Activated CD4-positive, alpha-beta T cell treated with anti-CD3 and anti-CD28 coated beads, Interleukin-2, Interleukin-4, amounts not matched to agents 100 ng/mL and 50 ng/mL, durations not matched to agents 16 hours and 8 hours (primary cell): ENCODE measurements around the gene APH1B.

Source experiments
- DNase-seq: peaks from one replicate; pipeline ENCODE4 v3.0.0-alpha.2; 2020; ENCODE audit warnings: low spot score

The APH1B gene

DNA sequence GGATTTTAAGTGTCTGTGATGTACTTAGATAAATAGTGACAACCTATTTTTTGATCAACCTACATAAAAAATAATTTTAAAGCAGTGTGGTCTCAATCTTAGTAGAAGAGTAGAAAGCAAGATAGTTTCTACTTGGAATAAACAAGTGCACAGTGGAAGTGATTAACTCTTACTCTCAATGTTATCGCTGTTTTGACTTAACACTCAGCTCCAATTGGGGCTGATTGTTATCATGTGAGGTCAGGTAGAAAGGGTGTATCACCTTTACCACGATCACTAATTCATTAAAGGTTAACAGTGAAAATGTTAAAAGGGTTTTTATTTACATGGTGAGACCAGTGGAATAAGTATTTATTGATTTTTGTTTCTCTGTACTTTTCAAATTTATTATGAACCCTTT lies 22.4 kb upstream of the APH1B start:
- DNase-seq, result no peak

DNA sequence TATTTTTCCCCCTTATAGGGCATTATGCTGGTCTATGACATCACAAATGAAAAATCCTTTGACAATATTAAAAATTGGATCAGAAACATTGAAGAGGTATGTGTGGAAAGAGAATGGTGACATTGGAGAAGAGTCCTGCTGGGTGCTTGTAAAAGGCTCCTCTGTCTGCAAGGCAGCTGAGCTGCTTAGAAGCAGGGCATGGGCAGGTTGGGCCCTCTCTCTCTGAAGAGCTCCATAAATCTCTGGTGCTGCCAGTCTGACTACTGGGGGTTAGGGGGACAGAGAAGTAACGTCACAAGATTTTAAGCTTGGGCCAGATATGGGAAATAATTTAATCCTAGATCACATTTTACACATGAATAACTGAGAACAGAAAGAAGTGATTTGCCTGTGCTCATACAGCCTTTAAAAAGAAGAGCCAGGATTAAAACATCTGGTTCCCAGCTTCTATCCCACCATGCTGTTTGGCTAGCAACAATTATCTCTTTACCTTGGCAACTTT lies 21.9 kb upstream of the APH1B start:
- DNase-seq, result no peak

DNA sequence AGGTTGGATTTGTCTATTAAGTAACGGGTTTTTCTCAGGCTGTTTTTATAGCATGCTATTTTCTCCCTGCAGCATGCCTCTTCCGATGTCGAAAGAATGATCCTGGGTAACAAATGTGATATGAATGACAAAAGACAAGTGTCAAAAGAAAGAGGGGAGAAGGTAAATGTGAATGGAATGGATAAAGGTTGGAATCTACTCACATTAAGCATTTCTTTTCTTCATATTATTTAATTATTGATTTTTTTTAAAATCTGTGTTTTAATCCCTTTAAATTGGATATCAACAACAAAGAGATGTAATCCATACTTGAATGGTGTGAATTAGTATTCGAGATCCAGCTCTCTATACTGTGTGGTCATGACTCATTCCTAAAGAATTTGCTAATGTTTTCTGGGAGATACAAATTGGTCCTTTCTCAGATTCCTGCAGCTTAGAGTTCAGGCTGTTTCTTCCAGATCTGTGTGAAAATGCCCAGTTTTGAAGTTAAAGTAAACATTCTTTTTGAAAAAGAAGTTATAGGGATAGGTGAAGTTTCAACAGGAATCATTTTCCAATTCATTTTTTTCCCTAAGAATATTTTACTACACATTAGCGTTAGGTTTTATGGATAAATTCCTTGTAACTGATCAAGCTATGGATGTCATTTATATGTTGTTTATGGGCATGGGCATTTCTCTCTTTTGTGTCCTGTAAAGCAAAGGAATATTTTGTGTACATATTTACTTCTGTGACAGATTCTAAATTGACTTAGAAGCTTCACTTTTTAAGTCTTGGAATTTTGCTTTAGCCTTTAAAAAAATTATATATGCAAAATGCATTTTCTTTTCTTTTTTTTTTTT lies 20.8 kb upstream of the APH1B start:
- DNase-seq, result no peak

DNA sequence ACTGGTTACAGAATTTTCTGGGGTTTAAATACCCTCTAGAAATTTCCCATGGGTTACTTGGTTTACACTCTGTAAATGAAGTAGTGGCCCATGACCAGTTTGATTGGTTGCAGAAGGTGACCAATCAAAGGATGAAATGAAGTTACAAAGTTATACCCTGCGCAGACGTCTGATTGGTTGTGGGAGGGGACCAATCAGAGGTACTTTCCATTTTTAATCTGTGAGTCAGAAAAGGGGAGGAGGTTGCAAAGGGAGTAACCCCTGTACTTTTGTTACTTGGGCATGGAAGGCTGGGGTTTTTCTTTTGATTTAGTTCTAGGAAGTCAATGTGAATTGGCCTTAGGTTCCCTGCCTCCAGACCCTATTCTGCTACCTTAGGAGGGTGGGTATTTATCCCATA lies 18.7 kb upstream of the APH1B start:
- DNase-seq, result no peak

DNA sequence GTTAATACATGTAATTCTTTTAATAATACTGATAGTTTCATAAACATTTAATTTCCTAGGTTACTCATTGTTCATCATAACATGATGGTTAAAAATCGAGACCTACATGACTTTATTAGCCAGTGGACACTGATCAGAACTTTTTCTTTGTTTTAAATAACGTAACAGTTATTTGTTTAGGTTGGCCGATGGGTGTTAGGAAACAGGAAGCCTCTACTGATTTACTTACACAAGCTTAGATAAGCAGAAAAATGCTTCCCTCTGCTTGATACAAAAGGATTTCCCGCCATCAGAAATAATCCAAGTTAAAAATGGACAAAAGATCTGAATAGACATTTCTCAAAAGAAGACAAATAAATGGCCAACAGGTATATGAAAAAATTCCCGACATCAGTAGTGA lies 16.6 kb upstream of the APH1B start:
- no peak for DNase-seq

DNA sequence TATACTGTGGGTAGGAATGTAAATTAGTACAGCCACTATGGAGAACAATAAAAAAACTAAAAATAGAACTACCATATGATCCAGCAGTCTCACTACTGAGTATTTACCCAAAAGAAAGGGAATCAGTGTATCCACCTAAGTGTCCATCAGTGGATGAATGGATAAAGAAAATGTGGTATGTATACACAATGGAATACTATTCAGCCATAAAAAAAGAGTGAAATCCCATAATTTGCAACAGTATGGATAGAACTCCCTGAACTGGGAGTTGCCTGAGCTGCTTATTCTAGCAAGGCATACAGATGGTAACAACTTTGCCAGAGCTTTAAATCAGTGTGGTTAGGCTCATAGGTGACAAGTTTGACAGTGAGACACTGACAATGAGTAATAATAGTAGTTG lies 16.1 kb upstream of the APH1B start:
- no peak for DNase-seq

DNA sequence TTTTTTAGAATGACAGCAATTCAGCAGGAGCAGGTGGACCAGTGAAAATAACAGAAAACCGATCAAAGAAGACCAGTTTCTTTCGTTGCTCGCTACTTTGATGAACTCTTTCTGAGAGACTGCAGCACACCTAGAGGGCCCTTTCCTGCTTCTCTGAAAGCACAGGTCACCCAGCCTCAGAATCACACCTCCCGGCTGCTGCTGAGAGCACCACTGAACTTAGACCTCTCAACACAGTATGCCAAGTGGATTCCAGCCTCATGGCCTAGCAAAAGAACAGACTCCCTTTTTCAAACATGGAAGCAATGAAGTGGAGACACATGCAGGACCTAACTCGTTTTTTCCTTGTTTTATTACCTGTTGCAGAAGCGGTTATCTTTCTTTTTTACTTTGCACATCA lies 13.9 kb upstream of the APH1B start:
- no peak for DNase-seq

DNA sequence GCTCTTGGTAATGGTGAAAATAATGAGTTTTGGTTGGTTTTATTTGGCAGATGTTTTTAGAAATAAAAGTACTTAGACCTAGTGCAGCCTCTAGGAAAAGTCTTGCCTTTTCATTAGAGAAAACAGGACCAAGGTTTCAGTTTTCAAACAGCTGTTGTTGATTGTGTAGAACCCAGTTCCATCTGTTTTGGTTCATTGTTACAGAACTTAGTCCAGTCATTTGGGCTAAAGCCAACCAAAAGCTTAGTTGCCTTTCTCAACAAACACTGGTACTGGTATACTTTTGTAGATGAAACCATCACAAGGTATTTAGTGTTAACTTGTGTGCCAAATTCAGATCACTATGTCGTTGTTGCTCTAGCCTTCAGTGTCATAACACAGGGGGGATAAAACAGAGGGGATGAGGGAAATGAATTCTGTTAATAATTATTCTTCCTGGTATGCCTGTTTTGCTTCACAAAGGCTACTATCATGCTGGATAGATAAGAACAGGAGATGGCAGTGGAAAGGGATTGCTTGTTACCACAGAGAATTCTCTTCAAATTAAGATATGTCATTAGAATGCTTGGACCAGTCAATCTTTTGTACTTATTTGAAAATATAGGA lies 12.6 kb upstream of the APH1B start:
- DNase-seq, result no peak

DNA sequence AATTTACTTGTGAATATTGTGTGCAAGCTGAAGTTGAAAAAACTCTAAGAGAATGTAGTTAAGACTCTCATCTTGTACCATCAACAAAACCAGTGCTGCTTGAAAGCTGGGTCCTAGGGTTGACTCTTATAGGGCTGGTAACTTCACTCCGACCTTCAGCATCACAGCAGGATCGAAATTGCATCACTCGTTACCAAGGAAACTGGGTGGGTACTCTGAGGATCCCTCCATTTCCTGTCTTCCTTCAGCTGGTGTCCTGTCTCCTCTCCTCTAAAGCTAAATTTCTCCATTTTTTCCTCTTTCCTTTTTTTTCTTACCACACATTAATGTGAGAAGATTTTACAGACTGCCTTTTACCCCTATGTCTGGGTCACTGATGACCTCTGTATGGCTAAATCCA lies 3.0 kb upstream of the APH1B start:
- no peak for DNase-seq

DNA sequence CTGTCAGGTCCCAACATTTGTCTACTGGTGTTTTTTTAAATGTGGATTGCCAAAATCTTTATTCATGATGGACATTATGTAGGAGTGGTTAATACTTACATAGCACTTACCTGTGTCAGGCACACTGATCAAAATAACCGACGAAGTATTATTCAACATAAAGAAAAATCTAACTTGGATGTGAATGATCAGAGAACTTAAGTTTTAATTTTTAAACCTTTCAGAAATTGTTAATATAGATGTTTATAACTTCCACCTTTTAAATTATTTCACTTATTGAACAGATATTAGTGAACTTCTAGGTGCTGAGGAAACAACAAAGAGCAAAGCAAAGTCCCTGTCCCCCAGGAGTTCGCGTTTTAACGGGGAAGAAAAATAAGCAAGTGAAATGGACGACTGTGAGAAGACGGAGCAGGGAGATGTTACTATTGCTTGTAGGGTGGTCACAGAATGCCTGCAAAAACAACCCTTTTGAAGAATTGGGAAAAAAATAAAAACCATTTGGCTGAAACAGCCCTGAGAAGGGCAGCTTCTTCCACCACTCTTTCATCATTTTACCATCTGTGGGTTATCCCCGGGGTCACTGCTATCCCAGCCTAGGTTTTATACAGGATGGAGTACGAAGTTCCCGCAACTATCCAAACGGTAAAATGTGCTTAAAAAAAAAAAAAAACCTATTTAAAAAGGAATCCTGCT lies 915 bp upstream of the APH1B start:
- DNase-seq, result no peak

DNA sequence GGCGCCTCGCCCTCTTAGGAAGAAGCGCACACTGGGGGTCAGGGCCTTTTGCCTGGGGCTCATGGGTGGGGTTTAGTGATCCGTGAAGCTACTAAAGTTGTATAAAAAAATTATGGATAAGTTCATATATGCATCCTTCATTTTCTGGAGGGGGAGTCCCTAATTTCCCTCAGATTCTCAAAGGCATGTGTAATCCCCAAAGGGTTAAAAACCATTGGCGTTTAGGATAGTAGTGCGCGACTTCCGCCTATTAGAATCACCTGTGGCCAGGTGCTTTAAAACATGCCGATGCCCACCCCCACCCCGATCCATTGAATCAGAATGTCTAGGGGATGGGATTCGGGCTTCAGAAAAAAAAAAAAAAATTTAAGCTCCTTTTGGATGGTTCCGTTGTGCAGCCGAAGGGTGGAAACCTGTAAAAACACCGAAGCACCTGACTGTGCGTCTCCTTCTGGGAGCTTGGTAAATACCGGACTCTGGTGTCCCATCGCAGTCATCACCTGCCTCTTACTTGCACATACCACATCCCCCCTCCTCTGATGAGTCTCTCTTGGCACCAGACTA lies 570 bp downstream of the APH1B start:
- DNase-seq, result no peak

DNA sequence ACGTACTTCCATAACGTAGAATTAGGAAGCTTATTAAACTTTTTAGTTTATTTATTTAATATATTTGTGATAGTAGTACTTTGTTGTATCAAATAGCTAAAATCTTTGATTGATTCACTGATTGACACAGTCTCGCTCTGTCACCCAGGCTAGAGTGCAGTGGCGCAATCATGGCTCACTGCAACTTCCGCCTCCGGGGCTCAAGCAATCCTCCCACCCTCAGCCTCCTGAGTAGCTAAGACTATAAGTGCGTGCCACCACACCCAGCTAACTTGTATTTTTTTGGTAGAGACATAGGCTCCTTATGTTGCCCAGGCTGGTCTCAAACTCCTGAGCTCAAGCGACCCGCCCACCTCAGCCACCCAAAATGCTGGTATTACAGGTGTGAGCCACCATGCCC lies 5.7 kb downstream of the APH1B start:
- no peak for DNase-seq

DNA sequence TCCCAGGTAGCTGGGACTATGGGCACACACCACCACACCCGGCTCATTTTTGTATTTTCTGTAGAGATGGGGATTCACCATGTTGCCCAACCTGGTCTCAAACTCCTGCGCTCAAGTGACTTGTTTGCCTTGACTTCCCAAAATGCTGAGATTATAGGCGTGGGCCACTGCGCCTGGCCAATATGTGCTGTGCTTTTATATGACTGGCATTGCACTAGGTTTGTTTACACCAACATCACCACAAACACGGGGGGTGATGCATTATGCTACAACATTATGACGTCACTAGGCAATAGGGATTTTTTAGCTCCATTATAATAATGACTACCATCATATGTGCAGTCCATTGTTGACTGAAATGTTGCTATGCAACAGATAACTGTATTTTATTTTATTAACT lies 6.9 kb downstream of the APH1B start:
- DNase-seq, result no peak

DNA sequence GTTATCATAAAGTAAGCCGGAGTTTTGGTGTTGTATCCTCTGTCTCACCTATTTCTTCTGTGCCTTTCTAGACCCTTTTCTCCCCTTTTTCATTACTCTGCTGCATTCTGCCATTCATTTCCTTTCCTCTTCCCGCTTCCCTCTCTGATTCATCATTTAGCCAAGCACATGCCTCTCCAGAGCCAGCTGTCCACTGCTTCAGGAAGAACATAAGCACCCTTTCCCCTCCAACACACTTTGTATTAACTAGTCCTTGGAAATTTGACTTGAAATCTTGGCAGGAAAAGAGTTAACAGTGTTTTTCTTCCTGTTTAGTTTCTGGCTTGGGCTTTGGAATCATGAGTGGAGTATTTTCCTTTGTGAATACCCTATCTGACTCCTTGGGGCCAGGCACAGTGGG lies 9.7 kb downstream of the APH1B start:
- DNase-seq, result no peak

DNA sequence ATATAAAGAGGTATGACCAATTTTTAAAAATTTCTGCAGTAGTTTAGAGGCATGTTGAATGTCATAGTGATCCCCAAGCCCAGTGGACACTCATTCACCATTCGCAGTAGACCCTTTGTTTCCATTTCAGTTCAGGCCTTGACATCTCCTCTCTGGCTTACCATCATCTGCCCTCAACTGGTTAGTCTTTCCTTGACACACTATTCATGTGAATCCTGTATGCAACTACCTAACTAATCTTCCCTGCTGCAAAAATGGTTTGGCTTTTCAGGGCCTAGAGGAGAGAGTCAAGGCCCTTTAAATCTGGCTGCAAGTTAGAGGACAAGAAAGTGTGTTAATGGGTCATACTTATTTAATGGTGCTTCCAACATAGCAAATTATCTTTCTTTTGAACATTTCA lies 10.9 kb downstream of the APH1B start:
- DNase-seq, result no peak

DNA sequence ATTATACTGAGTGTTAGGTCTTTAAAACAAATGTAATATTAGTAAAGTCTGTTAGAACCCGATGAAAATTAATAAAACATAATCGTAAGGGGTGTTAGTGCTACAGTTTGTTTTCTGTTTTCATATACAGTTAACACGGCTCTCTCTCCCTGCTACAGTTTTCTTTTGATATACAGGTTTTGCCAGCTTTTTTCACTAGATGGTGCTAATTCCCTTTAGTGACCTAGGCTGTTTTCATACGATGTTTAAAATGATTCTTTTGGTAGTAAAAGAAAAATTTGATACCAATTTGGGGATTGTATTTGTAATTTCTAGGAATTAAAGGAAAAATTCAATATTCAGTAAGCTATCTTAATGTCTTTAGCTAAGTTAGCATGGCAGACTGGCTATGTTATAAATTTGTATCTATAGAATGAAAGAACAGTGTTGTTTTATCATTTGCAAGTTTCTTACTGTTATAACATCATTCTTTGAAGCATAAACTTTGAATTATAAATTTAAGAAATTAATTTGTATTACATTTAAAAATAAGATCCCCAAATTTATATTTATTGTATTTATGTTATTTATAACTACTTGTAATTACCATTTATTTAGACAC lies 11.5 kb downstream of the APH1B start:
- peak; percentile 50 for DNase-seq

DNA sequence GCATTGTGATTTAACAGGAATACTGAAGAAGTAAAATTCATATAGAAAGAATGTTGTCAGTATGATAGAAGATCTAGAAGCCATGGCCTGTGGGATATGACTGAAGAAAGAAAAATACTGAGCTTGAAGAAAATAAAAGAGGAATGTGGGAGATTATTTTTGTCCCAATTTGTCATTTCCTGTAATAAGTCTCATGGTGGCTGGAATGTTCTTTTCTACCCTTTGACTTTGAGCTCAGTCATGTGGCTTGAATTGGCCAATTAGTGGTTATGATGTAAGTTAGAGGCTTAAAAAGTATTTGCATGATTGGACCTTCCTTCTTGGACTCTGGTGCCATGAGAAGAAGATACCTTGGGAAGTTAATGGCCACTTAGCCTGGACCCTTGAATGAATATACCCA lies 14.1 kb downstream of the APH1B start:
- no peak for DNase-seq

DNA sequence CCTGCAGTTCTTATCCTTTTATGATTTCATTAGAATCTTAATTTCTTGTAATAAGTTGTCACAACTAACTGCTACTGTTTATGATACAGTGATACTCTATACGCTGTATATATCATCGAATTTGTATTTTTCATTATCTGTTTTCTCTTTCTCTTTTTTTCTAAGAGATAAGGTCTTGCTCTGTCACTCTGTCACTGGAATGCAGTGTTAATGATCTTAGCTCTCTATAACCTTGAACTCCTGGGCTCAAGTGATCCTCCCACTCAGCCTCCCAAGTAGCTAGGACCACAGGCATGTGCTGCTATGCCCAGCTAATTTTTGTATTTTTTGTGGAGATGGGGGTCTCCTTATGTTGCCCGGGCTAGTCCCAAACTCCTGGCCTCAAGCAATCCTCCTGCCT lies 14.8 kb downstream of the APH1B start:
- no peak for DNase-seq

DNA sequence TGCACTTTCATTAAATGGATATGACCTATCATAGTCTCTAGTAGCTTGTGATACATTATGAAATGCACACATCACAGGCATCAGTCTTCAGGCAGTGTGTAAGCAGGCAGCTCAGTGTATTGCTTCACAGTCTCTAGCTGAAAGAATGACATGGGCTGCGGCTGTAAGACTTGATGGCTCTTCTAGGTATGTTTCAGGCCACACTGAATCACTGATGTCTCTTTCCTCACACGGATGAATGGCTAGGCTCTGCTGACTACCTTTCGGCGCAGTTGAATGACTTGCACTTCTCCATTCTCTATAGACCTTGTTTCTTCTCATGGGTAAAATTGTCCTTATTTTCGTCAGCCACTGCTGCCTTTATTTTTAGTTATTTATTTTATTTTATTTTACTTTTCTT lies 15.4 kb downstream of the APH1B start:
- no peak for DNase-seq

DNA sequence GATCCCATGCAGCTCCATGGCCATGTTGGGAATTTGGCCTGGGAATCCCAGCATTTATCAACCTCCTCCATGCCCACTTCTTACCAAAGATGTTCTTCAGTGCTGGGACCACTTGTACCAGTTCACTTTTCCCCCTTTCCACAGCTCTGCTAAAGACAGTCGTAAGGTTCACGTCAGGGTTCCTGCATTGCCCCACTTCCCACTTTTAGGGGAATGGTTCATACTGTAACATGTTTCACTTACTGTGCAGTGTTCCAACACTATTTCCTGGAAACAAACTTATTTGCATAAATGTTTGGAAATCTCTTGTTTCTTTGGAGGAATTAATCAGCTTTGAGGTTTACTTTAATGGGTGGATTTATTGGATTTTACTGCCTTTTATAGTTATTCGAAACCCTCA lies 17.0 kb downstream of the APH1B start:
- DNase-seq, result no peak

DNA sequence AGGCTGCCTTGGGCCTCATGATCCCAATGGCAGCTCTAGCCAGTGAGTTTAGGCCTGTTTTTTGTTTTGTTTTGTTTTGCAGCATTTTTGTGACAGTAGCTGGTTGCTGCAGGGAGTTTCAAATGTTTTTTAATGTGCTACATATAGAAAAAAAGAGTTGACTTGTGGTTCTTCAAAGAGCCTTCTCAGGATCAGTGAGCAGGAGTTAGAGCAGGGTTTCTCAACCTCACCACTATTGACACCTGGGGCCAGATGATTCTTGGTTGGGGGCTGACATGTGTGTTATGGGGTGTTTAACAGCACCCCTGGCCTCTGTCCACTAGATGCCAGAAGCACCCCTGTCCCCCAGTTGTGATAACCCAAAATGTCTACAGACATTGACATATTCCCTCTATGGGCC lies 17.9 kb downstream of the APH1B start:
- no peak for DNase-seq

DNA sequence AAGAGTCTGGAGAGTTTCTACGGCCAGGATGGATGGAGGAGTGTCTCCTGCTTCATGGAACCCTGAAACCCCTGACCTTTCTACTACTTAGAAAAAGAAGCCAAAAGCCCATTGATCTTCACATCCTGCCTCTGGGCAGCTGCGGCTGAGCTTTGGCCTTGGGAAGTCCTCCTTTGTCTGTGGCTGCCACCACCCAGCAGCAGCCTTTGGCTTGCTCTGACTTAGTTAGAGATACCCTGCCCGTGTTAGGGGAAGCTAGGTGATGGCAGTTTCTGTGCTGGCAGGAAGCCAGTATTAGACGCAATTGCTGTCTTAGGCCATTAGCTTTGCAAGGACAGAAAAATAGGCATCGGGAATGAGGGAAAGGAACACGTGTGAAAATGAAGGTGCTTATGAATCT lies 18.8 kb downstream of the APH1B start:
- DNase-seq, result no peak
